ENCODE data around the gene APBA2.

DNA sequence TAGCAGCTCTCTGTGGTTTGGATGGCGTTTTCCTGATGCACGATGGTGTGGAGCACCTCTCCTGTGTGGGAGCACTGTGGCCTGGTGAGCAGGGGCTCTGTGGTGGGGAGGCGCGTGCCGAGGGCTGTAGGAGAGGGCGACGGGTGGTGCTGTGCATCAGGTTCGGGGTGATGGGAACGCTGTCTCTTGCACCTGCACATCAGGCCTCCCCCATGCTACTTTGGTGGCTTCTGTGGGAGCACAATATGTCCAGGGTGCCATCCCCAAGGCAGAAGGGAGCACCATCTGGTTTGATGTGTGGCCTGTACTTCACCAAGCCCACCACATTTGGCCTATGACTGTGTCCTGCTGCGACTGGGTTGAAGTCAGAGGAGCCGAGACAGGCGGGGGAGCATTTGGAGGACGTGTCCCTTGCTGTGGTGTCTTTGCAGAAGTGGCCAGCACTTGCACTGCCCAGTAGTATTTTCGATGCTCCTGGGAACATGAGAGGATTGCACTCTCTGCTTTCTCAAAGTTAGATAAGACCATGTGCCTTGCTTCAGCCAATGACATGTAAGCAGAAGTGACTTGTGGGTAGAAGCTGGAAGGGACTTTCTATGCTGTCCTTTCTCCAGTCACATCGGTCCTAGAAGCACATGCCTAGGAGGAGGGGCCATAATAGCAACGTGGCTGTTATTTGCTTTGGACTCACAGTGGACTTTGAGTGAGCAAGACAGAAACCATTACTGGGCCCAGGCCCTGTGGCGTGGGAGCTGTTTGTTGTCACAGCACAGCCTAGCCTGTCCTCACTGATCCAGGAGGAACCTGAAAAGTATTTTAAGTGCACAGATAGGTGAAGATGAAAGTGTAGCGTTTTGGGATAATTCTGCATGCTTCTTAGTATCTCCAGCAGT is 72.1 kb downstream of the APBA2 start:
- TF ChIP-seq, protein P1, sequence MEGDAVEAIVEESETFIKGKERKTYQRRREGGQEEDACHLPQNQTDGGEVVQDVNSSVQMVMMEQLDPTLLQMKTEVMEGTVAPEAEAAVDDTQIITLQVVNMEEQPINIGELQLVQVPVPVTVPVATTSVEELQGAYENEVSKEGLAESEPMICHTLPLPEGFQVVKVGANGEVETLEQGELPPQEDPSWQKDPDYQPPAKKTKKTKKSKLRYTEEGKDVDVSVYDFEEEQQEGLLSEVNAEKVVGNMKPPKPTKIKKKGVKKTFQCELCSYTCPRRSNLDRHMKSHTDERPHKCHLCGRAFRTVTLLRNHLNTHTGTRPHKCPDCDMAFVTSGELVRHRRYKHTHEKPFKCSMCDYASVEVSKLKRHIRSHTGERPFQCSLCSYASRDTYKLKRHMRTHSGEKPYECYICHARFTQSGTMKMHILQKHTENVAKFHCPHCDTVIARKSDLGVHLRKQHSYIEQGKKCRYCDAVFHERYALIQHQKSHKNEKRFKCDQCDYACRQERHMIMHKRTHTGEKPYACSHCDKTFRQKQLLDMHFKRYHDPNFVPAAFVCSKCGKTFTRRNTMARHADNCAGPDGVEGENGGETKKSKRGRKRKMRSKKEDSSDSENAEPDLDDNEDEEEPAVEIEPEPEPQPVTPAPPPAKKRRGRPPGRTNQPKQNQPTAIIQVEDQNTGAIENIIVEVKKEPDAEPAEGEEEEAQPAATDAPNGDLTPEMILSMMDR (IDR thresholded peaks at IDR 0.05; ENCODE audit: borderline replicate concordance, extremely low read depth, low read length, poor library complexity, severe bottlenecking) = no peak
- no peak for TF ChIP-seq EZH2 (IDR thresholded peaks at IDR 0.05; ENCODE audit: borderline replicate concordance, low read depth, low read length, severe bottlenecking)

Measured in DND-41 (cell line).